ENCODE measurements around the gene METRN. TPM values are rescaled to one million over a fixed set of nuclear protein-coding genes. Genes with fewer than 3 reads are reported as not detected.

METRN gene
- total and polyA plus RNA-seq, 2 experiments from 2014 or later, result 21.6 to 98.1 TPM

DNA sequence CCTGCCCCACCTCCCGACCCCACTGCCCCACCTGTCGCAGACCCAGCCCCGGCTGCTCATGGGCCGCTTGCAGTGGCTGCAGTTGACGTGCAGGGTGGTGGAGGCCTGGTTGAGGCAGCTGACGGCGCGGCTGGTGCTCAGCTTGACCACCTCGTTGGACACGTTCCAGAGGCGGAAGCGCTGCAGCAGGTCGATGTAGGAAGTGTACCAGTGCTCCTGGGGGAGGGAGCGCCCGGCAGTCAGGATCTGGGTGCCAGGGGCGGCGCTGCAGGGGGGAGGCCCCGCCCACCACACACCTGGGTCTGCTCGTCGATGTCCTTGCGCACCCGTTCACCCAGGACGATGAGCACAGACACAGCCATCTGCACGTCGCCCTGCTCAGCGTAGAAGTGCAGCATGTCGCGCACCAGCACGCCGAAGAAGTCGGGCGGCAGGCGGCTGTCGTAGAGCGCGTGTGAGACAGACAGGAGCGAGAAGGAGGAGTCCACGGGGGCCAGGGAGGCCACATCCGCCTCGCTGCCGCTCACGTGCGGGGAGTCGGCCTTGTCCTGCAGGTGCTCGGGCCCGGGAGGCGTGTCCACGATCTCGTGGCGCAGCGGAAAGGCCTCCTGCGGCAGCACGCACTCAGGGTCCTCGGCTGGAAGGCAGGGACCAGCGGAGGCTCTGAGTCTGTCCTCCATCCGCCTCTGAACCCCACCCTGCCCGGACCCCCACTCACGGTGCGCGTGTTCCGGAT, 29.8 kb upstream of the METRN start:
- Histone ChIP-seq H3K36me3 (ENCODE audit: low read depth) (peaks cover 11% of the 10 kb centered on the region; the same call in 1 of the 2 replicates), H3K9me2 (ENCODE audit: insufficient read depth) (no peaks in the 10 kb centered on the region), H3K9me3 (ENCODE audit: low read depth) (no peaks in the 10 kb centered on the region), H3K9ac (no peak overlapping the region), H3K4me2 (ENCODE audit: unreplicated experiment) (no peak overlapping the region), H3K4me1 (ENCODE audit: insufficient read depth) (peaks cover 20% of the 10 kb centered on the region), H4K20me1 (ENCODE audit: insufficient read depth) (no peaks in the 10 kb centered on the region), H3K79me2 (ENCODE audit: insufficient read depth) (peaks cover 60% of the 10 kb centered on the region), H3K27me3 (replicated peaks; ENCODE audit: insufficient read depth) (no peaks in the 10 kb centered on the region), H3K4me3 (no peak overlapping the region), H3F3A (ENCODE audit: insufficient read depth) (peaks cover 15% of the 10 kb centered on the region; the same call in 1 of the 2 replicates), H3K27ac (no peak overlapping the region), H2AFZ (no peak overlapping the region)
- 95% methylated on average over 24 to 61 of the region's 61 CpGs for WGBS, 2 experiments (ENCODE audit: low coverage in 1 of 2, low lambda C conversion rate in 2 of 2, missing lambda C conversion rate in 2 of 2)
- TF ChIP-seq EZH2phosphoT487 (IDR thresholded peaks at IDR 0.05; ENCODE audit: insufficient read depth, low read depth) (no peak), EZH2 (IDR thresholded peaks at IDR 0.05; ENCODE audit: insufficient read depth, poor library complexity, severe bottlenecking) (no peak)
- no peak for DNase-seq
- in situ Hi-C loops (cut with MboI), result no loop called here

DNA sequence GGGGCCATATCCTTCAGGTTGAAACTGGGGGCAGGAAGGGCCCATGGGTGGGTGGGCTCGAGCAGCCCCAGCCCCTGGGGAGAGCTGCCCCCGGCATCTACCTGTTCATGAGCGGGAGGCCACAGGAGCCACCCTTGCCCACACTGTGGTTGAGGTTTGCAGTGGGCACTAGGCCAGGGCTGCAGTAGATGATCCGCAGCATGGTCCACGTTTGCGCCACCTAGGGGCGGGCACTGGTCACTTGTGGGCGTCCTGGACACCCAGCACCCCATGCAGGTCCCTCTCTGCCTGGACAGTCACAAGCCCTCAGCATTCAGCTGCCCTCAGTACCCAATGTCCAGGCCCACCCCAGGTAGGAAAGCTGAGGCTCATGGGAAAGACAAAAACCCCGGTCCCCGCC, 29.0 kb upstream of the METRN start:
- H3K9me2 ChIP-seq (ENCODE audit: insufficient read depth), result no peaks in the 10 kb centered on the region
- peaks cover 11% of the 10 kb centered on the region; the same call in 1 of the 2 replicates for H3K36me3 ChIP-seq (ENCODE audit: low read depth)
- H3K79me2 ChIP-seq (ENCODE audit: insufficient read depth), result peaks cover 57% of the 10 kb centered on the region
- no peak overlapping the region for H3K9ac ChIP-seq
- no peak overlapping the region for H3K27ac ChIP-seq
- in situ Hi-C loops (cut with MboI), result no loop called here
- H3K4me1 ChIP-seq (ENCODE audit: insufficient read depth), result peaks cover 23% of the 10 kb centered on the region
- peaks cover 15% of the 10 kb centered on the region; the same call in 1 of the 2 replicates for H3F3A ChIP-seq (ENCODE audit: insufficient read depth)
- DNase-seq, result peak; percentile 74
- H3K4me3 ChIP-seq, result no peak overlapping the region
- 66 to 78% methylated on average over 9 of the region's 10 CpGs for WGBS, 2 experiments (ENCODE audit: low coverage in 1 of 2, low lambda C conversion rate in 2 of 2, missing lambda C conversion rate in 2 of 2)
- TF ChIP-seq EZH2phosphoT487 (IDR thresholded peaks at IDR 0.05; ENCODE audit: insufficient read depth, low read depth), result no peak
- no peak for TF ChIP-seq EZH2 (IDR thresholded peaks at IDR 0.05; ENCODE audit: insufficient read depth, poor library complexity, severe bottlenecking)
- H4K20me1 ChIP-seq (ENCODE audit: insufficient read depth), result no peaks in the 10 kb centered on the region
- no peaks in the 10 kb centered on the region for H3K27me3 ChIP-seq (replicated peaks; ENCODE audit: insufficient read depth)
- no peak overlapping the region for H3K4me2 ChIP-seq (ENCODE audit: unreplicated experiment)
- H2AFZ ChIP-seq, result no peak overlapping the region
- no peaks in the 10 kb centered on the region for H3K9me3 ChIP-seq (ENCODE audit: low read depth)

DNA sequence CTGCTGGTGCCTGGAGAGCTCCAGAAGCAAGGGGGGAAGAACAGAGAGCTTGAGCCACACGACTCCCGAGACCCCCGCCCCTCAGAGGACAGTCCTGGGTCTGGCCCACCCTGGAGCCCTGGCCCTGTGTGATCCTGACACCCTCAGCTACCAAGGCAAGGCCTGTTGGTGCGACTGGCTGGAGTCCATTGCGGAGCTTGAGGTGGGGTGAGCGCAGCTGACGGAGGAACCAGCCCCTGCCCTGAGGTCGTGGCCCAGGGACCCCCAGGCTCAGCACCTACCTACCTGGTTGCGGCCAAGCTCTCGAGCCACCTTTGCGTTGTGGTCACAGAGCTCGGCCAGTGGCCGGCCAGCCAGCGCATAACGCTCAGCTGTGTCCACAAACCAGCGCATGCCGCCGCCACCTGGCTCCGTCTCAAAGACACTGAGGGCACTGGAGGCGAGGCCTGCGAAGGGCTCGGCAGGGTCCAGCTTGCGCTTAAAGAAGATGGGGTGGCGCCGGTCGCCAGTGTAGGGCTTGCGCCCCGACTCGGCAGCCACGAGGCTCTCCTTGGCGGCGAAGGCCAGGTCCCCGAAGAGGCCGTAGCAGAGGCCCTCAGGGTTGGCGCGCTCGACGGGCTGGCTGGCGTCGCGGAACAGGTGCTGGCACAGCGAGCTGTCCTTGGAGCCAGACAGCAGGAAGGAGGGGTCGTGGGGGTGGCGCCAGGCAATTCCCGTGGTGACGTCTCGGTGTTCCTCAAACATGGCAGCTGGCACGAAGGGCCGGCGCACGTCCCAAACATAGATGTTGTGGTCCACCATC, 28.3 kb upstream of the METRN start:
- TF ChIP-seq EZH2phosphoT487 (IDR thresholded peaks at IDR 0.05; ENCODE audit: insufficient read depth, low read depth) (no peak), EZH2 (IDR thresholded peaks at IDR 0.05; ENCODE audit: insufficient read depth, poor library complexity, severe bottlenecking) (no peak)
- H3K4me3 ChIP-seq, result no peak overlapping the region
- DNase-seq, result no peak
- whole genome bisulfite sequencing, 2 experiments (ENCODE audit: low coverage in 1 of 2, low lambda C conversion rate in 2 of 2, missing lambda C conversion rate in 2 of 2), result 91 to 93% methylated on average over 47 to 51 of the region's 51 CpGs
- no peak overlapping the region for H3K9ac ChIP-seq
- peaks cover 50% of the 10 kb centered on the region for H3K79me2 ChIP-seq (ENCODE audit: insufficient read depth)
- no peaks in the 10 kb centered on the region for H3K9me3 ChIP-seq (ENCODE audit: low read depth)
- H2AFZ ChIP-seq, result no peak overlapping the region
- peaks cover 10% of the 10 kb centered on the region; the same call in 1 of the 2 replicates for H3K36me3 ChIP-seq (ENCODE audit: low read depth)
- in situ Hi-C loops (cut with MboI), result no loop called here
- no peaks in the 10 kb centered on the region for H4K20me1 ChIP-seq (ENCODE audit: insufficient read depth)
- no peaks in the 10 kb centered on the region for H3K9me2 ChIP-seq (ENCODE audit: insufficient read depth)
- peaks cover 10% of the 10 kb centered on the region; the same call in 1 of the 2 replicates for H3F3A ChIP-seq (ENCODE audit: insufficient read depth)
- H3K4me2 ChIP-seq (ENCODE audit: unreplicated experiment), result no peak overlapping the region
- peaks cover 19% of the 10 kb centered on the region for H3K4me1 ChIP-seq (ENCODE audit: insufficient read depth)
- no peak overlapping the region for H3K27ac ChIP-seq
- no peaks in the 10 kb centered on the region for H3K27me3 ChIP-seq (replicated peaks; ENCODE audit: insufficient read depth)

- no peaks in the 10 kb centered on the region for H3K9me2 ChIP-seq (ENCODE audit: insufficient read depth)
- H3K36me3 ChIP-seq (ENCODE audit: low read depth), result 0 out of 2 replicates have a peak, but pooled peaks cover 2% of the 10 kb centered on the region
- no peak overlapping the region for H3K9ac ChIP-seq
- in situ Hi-C loops (cut with MboI), result no loop called here
- H3K4me2 ChIP-seq (ENCODE audit: unreplicated experiment), result no peak overlapping the region
- peaks cover 41% of the 10 kb centered on the region for H3K79me2 ChIP-seq (ENCODE audit: insufficient read depth)
- H3K4me3 ChIP-seq, result no peak overlapping the region
- H2AFZ ChIP-seq, result no peak overlapping the region
- DNase-seq, result no peak
- H3K4me1 ChIP-seq (ENCODE audit: insufficient read depth), result peaks cover 13% of the 10 kb centered on the region; the same call in 1 of the 2 replicates
- 0 out of 2 replicates have a peak, but pooled peaks cover 2% of the 10 kb centered on the region for H3F3A ChIP-seq (ENCODE audit: insufficient read depth)
- WGBS, 2 experiments (ENCODE audit: low coverage in 1 of 2, low lambda C conversion rate in 2 of 2, missing lambda C conversion rate in 2 of 2), result 92 to 95% methylated on average over 19 of the region's 19 CpGs
- no peak overlapping the region for H3K27ac ChIP-seq
- no peaks in the 10 kb centered on the region for H3K9me3 ChIP-seq (ENCODE audit: low read depth)
- no peaks in the 10 kb centered on the region for H3K27me3 ChIP-seq (replicated peaks; ENCODE audit: insufficient read depth)
- no peaks in the 10 kb centered on the region for H4K20me1 ChIP-seq (ENCODE audit: insufficient read depth)
- TF ChIP-seq EZH2 (IDR thresholded peaks at IDR 0.05; ENCODE audit: insufficient read depth, poor library complexity, severe bottlenecking) (no peak), EZH2phosphoT487 (IDR thresholded peaks at IDR 0.05; ENCODE audit: insufficient read depth, low read depth) (no peak)
Observed at GRCh38 chr16:687499-687898, 27.4 kb upstream of the METRN start.
